Left renal pelvis (tissue), 4 donors: ENCODE measurements around the gene MRTFB. TPM values are rescaled to one million over a fixed set of nuclear protein-coding genes. Genes with fewer than 3 reads are reported as not detected.

Experiments used
- DNase-seq, 4 donors: peaks; one replicate each; pipeline ENCODE4 v3.0.0-alpha.2; 2013; ENCODE audit warnings: low read depth in 4 of 4, low spot score in 3 of 4
- polyA plus RNA-seq, 4 donors: library from polyadenylated mRNA; unstranded; fragments of 120-200 nt; gene quantifications; one replicate each; pipeline ENCODE4 v1.2.1, GENCODE V29; 2013; ENCODE audit not compliant: insufficient read length in 4 of 4

The MRTFB gene
- polyA plus RNA-seq, 4 donors = 20.3 to 35.0 (median 34.6) TPM

DNA sequence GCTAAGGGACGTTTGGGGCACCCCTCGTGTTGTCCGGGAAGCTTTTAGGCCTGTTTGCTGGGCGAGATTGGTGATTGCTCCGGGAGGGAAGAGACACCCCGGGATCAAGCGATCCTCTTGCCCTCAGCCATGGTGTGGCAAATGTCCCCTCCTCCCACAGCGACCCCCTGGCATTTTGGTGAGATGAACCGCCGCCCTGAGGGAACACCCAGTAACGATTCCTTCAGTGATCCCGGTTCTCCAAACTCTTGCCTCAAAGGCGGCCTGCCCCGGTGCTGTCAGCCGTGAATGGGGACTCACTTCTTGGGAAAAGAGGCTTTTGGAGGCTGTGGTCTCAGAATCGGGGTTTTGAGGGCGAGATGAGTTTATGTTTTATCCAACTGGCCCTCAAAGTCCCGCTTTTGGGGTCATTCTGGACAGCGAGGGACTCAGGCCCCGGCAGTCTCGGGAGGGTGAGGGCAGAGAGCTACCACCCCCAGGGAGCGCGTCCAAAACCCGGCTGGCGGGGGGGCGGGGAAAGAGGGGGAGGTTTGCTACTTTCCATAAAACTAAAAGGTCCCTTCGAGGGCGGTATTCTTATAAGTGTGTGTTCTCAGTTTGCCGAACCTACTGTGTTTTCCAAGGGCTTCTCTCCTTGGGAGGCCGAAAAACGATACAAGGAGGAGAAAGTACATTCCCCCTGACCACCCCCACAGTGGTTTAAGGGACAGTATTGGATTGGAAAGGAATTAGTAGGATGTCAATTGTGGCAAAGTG, 232.7 kb downstream of the MRTFB start:
- no peak for DNase-seq

DNA sequence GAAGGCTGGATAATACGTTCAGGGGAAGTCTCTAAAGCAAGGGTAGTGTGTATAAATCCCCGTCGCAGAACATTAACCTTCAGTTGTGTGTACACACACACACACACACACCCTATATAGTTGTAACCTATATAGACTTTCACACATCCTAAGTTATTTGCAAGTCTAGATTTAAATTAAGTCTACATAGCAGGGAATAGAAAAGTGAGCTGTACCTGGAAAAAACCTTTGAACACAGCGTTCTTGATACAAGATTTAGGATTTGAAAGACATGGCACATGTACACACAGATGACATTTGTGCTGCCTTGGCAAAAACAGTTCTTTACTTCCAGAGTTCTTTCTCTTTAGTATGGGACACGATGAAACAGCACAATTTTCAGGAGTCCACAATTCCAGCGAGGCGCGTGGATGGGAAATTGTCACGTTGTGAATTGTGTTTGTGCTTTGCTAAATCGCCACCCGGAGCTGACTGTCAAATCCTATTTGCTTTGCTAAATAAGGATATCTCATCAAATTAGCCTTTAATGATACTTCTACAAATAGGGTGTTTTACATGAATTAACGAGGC, 233.9 kb downstream of the MRTFB start:
- no peak for DNase-seq

DNA sequence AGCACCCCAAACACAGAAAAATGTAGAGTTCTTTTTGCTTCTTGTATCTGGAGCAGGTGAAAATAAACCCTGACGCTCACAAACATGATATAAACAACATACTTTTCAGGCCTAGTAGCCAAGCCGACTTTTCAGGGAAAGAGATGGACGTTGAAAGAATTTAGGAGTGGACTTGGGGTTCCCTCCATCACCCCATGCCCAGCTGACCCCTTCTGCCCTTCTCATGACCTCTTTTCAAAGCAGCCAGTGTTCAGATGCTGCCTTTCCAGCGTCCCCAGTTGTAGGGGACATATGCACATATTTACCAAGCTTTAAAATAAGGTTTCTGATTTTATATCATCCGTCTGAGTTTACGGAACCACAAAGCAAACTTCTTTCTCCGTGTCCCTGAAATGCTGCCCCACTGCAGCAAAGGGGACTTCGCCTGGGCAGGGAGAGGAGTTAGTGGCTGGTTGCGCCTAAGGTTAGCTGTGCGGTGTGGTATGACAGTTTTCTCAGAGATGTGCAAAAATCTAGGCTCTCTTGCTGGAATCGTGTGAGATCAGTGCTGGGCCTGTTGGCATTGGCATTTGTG, 235.5 kb downstream of the MRTFB start:
- DNase-seq = no peak

DNA sequence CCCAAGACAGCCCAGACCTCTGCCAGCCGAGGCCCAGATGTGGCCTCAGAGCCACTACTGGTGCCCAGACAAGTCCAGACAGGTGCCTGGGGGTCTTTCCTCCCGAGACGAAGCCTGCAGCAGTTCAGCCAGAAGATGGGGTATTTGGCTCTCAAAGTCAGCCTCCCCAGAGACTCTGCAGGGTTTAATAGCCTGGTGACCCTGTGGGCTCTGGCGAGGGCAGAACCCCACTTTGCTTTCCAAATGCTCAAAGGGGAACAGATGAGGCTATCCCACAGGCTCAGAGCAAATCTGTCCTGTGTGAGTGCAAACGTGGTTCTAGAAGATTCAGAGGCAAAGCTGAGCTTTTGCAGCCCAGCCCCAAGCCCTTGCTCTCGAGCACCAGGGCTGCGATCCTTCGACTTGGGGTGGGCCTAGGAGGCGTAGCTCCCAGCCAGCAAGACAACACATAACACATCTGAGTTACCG, 236.0 kb downstream of the MRTFB start:
- DNase-seq = no peak

DNA sequence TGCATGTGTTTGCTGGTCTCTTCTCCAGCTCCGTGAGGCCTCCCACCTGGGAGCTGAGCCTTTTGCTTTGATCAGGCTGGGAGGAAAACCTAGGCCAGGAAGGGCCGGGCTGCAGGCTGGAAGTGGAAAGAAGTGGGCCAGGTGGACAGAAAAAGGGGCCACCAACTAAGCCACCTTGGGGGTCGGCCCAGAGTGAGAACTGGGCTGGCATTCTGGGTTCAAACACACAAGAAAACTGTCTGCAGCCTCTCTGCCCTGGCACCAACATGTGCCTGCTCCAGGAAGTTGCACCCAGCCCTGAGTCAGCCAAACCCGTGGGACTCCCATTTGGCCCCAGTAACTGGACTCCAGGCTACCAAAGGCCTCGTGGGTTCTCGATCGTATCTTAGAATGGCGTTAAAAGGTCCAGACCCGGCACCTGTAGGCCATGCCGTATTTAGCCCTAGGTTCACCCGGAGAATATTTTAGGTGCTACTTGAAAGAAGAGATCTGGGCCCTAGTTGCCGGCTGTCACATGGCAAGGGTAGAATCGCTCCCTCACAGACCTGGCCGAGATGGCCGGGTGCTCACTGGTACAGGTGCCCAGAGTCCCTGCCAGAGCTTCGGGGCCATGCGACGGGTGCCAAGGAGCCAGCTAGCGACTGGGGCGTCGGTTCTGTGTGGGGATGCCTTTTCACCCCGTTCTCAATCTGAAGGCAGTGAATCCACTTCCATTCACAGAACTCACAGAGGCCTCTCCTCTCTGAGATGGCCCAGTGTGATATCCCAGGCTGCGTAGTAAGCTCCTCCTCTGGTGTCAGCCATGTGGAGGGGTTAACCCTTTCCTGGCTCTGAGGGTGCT, 236.6 kb downstream of the MRTFB start:
- DNase-seq = no peak

DNA sequence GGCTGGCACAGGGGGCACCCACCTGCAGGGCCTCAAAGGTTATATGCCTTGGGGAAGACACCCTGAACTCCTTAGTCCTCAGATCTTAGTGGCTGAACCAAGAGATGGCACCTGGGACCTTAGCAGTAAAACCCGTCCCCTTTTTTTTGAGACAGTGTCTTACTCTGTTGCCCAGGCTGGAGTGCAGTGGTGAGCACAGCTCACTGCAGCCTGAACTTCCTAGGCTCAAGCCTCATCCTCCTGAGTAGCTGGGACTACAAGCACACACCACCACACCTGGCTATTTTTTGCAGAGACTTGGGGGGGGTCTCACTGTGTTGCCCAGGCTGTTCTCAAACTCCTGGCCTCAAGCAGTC, 237.2 kb downstream of the MRTFB start:
- no peak for DNase-seq

DNA sequence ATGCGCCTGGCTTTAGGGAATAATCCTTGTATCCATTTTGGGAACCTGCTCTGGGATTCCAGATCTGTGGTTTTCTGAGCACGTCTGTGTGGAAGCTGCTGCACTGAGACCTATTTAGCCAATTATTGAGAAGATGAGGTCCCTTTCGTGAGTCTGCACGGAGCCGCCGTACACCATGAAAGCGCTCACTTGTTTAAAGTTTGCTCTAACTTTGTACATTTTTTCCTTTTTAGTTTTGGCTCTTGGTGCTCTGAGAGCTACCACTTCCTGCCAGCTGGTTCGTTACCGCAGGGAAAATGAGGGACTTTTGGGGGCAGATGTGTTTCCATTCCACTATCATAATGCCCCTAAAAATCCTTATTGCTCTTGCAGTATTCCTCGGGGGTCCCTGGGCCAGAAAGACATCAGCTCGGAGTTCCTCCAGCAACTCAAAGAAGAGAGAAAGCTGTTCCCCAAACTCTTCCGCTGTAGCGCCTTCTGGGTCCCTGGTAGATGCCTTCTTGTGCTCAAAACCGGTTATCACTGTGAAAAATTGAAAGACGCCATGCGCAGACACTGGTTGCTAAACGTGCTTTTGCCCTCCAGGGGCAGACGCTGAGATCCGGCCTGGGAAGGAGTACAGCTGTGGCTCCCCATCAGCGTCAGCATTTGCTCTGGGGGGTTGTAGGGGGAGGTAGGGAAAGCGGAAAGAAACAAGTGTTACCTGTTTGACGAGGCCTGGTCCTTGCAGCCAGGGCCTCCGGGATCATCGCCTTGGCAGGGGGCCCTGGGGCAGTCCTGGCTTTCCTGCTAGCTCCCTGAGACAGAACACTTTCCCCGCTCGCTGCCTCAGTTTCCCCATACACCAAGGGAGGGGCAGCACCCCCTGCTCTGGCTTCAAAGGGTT, 238.1 kb downstream of the MRTFB start:
- DNase-seq = no peak

DNA sequence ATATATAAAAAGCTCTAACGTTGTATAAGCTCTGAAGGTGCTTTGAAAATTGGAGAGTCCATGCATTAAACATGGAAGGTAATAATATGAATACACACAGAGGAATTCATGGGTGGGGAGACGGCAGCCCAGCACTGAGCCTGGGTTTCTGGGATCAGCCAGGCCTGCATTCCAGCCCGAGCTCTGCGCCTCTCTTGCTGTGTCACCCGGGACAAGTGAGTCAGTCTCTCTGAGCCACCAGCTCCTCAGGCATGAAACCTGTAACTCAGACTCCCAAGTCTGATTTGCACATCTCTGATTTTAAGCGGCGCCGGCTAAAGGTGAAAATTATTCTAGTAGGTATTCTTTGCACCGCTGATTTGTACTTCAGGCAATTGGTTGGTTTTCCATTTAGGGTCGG, 238.8 kb downstream of the MRTFB start:
- DNase-seq = no peak

DNA sequence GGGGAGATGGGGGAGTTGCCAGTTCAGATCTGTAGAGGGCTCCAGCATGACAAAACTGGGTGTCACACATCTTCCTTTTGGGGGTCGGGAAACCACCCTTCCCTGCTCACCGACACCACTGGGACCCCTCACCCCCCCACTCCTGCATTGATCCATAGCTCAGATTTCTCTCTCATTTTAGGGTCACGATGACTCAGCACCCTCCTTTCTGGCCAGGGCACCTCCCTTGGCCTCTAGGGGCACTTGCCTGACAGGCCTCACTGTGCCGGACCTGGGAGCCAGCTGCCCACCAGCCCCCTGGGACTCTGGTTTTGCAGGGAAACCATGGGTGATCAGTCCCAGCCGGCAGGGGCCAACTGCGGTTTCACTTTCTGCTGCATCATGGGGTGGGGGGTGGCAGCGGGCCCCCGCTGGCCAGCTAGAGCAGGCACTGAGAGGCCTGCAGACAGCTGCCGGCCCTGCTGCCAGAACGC, 239.4 kb downstream of the MRTFB start:
- no peak for DNase-seq

DNA sequence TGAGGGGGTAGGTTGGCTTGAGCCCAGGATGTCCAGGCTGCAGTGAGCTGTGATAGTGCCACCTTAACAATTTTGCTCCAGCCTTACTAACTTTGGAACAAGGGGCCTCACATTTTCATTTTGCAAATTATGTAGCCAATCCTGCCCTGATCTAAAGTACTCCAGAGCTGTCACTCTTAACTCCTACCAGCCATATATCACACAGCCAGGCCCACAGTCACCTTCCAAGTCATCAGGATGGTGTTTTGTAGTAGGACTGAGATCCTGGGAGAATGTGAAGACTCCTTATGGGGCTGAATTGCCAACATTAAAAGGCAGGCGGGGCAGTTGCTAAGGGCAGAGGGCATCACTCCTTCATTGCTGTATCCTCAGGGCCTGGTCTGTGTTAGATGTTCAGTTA, 243.0 kb downstream of the MRTFB start:
- no peak for DNase-seq

DNA sequence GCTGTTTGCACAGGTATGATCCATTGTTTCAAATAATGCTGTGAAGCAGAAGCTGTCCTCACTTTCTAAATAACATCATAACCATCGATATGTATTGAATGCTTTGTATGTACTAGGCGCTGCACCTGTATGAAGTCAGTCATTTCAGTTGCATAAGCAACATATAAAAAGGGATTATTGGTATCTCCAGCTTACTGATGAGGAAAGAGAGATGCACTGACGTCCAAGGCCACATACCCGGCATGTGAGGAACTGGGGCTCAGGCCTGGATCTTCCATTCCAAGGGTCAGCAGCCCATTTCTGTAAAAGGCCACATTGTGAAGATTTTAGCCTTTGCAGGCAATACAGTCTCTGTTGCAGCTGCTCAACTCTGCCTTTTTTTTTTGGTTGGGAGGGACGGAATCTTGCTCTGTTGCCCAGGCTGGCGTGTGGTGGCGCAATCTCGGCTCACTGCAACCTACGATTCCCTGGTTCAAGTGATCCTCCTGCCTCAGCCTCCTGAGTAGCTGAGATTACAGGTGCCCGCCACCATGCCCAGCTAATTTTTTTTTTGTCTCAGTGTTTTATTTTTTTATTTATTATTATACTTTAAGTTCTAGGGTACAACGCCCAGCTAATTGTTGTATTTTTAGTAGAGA, 244.7 kb downstream of the MRTFB start:
- no peak for DNase-seq

Other genes starting within 250 kb of the MRTFB start
- gene ERCC4, start 151.2 kb upstream of the MRTFB start, polyA plus RNA-seq = 10 to 100 TPM; 15.3 to 19.4 (median 15.8) TPM